GM19455 (cell line): ENCODE results near the gene SNAPC4.
"Not testable (repeated sequence)": the region's sequence is repeated elsewhere in the genome, so short reads cannot be mapped to it uniquely, and the experiment has no call there.

Experiments used
- ATAC-seq: cut with Tn5 transposase; IDR thresholded peaks from one replicate; pipeline ENCODE4 v1.9.1; 2021; ENCODE audit not compliant: unreplicated experiment

The SNAPC4 gene

GRCh38 chr9:136359774-136360718 lies 39.9 kb downstream of the SNAPC4 start:
- no peak for ATAC-seq

DNA sequence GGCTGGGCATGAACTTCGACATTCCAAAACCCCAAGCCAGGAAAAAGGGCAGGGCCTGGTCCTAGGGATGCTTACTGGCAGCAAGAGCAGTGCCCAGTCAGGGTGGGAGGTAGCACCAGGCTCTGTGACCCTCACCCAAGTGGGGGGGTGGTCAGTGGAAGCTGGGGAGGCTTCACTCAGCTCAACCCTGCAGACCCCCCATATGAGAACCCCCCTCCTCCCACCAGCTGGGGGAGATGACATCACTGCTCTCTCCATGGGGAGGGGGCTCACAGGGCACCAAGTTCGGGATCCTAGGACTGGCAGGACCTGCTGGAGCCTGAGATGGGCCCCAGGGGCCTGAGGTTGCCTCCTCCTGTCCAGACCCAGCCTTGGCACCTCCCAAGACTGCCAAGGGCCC lies 41.1 kb downstream of the SNAPC4 start:
- no peak for ATAC-seq

GRCh38 chr9:136358016-136358415 lies 42.0 kb downstream of the SNAPC4 start:
- ATAC-seq = no peak

DNA sequence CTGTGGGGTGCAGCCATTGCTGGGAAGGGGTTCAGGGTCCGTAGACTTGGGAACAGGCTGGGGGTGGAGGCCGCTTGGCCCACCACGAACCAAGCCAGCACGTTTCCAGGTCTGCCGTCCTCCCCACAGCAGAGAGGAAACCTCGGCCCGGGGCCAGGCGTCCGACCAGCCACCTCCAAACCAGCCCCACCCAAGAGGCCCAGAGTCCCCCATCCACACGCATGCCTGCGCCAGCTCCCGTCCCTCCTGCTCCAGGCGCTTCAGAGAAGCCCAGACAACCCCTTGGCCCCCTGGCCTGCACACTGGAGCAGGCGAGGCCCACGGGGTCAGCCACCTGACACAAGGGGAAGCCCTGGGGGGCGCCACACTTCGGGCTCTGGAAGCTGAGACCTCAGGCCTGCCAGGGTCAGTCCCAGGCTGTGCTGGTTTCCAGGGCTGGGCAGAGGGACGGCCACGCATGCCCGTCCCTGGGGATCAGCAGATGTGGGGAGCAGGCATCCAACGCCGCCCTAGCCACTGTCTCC lies 42.7 kb downstream of the SNAPC4 start:
- ATAC-seq = no peak

DNA sequence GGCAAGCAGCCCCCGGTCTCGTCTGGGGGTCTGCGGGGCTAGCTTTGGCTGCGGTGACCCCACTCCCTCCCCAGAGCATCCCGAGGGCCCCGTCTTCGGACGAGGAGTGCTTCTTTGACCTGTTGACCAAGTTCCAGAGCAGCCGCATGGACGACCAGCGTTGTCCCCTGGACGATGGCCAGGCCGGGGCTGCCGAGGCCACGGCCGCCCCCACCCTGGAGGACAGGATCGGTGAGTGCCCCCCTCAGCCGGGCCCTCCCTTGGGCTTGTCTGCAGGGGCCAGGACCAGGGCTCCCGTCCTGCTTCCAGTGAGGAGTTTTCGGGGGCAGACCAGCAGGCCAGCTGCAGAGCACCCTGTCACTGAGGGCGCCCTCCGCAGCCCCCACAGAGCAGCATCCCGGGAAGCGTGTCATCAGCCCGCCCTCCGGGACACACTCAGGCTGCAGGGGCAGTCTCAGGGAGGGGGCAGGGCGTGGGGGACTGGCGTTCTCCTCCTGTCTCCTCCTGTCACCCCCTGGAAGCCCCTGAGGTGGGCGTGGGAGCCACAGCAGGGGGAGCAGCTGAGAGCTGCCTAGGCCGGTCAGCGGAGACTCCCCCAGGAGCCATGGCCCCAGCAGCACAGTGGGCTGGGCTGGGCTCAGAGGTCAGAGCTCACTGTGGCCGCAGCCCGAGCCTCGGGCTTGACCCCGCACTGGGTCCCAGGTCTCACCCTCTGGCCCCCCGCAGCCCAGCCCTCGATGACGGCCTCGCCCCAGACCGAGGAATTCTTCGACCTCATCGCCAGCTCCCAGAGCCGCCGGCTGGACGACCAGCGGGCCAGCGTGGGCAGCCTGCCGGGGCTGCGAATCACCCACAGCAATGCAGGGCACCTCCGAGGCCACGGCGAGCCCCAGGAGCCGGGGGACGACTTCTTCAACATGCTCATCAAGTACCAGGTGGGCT lies 44.1 kb downstream of the SNAPC4 start:
- ATAC-seq = no peak

GRCh38 chr9:136354592-136355085 lies 45.3 kb downstream of the SNAPC4 start:
- no peak for ATAC-seq

DNA sequence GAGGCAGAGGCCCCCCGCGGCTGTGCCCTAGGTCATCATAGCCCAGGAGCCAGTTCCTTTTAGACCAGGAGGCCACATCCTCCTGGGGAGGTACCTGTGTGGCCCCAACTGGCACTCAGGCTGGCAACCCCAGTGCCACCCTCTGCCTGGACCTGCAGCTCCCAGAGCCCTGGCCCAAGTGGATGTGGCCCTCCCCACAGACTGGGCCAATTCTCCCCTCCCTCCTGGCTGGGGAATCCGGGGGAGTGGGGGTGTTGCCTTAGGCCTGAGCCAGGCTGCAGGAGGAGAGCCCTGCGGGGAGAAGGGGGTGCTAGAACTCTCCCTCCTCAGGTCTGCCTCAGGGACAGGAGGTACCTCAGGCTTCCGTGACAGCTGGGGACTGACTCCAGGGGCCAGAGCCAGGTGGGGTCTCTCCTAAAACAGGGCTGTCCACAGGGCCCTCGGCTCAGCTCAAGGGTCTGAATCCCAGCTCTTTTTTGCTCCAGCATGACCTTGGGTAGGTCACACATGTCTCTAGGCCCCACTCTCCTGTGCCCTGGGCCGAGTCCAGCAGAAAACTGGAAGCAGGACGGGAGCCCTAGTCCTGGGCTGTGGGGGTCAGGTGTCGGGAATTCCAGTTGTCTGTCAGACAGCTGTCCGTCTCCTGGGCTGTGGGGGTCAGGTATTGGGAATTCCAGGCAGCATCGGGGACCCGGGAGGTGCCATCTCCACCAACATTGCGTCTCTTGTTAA lies 46.0 kb downstream of the SNAPC4 start:
- no peak for ATAC-seq

- ATAC-seq = no peak
Observed at GRCh38 chr9:136353088-136353487, 46.9 kb downstream of the SNAPC4 start.

- ATAC-seq = no peak
Observed at GRCh38 chr9:136352682-136353081, 47.3 kb downstream of the SNAPC4 start.

- ATAC-seq = not testable (repeated sequence)
Observed at GRCh38 chr9:136351868-136352267, 48.1 kb downstream of the SNAPC4 start.

- no peak for ATAC-seq
Observed at GRCh38 chr9:136351252-136351800, 48.6 kb downstream of the SNAPC4 start.
